WI38 (cell line): Measurements from ENCODE around the gene KCNK3.

ENCODE experiments used
- H3K4me3 ChIP-seq: 2 replicates; pipeline ENCODE4 v1.5.1; 2011; ENCODE audit warnings: low read depth, mild to moderate bottlenecking, control low read depth, low read length
- CTCF ChIP-seq: IDR thresholded peaks from 2 replicates; pipeline ENCODE4 v1.5.1; 2012; ENCODE audit warnings: low read depth, mild to moderate bottlenecking, control low read depth, low read length

KCNK3 gene

DNA sequence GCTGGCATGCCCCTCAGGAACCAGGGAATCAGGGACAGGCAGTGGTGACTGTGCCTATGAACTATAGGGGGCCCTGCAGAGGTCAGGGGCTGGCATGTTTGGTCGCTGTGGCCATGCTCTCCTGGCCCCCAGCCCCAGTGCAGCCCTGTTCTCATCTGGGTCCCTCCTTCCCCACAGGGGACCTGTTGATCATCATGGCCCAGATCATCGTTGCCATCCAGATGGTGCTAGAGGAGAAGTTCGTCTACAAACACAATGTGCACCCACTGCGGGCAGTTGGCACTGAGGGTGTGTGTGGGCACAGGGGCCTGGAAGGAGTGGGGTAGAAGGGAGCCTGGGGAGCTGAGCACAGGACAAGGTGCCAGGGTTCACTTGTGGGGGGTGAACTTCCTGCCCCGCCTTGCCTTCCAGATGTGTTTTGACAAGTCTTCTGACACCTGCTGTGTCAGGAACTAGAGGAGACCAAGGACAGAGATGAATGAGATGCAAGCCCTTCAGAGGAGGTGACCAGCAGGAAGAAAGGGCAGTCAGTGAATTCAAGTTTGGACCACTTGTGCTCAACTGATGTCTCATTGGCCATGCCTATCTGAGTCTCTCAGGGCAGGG, 83.8 kb downstream of the KCNK3 start:
- TF ChIP-seq CTCF, result no peak

GRCh38 chr2:26778098-26778497, 85.6 kb downstream of the KCNK3 start:
- no peak overlapping the region for H3K4me3 ChIP-seq
- TF ChIP-seq CTCF, result no peak

More for the DNA sequence above, 83.8 kb downstream of the KCNK3 start:
- no peak overlapping the region for H3K4me3 ChIP-seq

DNA sequence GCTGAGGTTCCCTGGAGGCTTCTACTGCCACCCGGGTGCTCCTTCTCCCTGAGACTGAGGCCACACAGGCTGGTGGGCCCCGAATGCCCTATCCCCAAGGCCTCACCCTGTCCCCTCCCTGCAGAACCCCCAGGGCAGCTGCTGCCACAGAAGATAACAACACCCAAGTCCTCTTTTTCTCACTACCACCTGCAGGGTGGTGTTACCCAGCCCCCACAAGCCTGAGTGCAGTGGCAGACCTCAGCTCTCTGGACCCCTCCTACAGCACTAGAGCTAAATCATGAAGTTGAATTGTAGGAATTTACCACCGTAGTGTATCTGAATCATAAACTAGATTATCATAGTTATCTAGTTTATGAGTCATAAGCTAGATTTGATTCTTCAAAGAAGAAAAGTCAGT, 86.0 kb downstream of the KCNK3 start:
- no peak overlapping the region for H3K4me3 ChIP-seq
- TF ChIP-seq CTCF, result no peak

DNA sequence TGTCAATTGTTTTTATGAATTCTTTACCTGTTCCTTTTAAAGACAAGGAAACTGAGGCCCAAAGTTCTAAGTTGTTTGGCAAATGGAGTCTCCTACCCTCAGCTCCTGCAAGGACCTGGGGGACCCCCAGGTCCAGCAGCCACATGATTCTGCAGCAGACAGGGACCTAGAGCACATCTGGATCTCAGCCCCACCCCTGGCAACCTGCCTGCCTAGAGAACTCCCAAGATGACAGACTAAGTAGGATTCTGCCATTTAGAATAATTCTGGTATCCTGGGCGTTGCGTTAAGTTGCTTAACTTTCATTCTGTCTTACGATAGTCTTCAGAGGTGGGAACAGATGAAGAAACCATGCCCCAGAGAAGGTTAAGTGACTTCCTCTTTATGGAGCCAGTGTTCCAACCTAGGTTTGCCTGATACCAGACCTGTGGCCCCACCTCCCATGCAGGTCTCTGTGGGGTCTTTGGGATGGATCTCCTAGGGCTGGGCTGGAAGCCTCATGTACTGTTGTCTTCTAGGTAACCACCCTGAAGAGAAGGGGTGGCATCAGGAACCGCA, 87.8 kb downstream of the KCNK3 start:
- no peak overlapping the region for H3K4me3 ChIP-seq
- TF ChIP-seq CTCF, result no peak
